B cell (primary cell): Measurements from ENCODE around the gene TUBB4B. TPM values are rescaled to one million over a fixed set of nuclear protein-coding genes. Genes with fewer than 3 reads are reported as not detected.
A peak's percentile ranks its signal among the peaks of the same experiment; 100 is the strongest.

ENCODE experiments used
- ATAC-seq: fragments of 200-7000 bp; cut with Tn5 transposase; one replicate; pipeline ENCODE4 v1.10.0; 2021; ENCODE audit warnings: low read depth, mild to moderate bottlenecking, moderate number of reproducible peaks, moderate library complexity
- CTCF ChIA-PET: fragments of 350-600 bp; sonication (Branson Sonifier 250); formaldehyde crosslinking; loops from one replicate; lab custom pipeline; 2021; ENCODE audit warnings: antibody characterized with exemption, inconsistent platforms; lab: Charles Lee
- POLR2A ChIA-PET: fragments of 350-600 bp; sonication (Branson Sonifier 250); formaldehyde crosslinking; loops from one replicate; lab custom pipeline; 2021; ENCODE audit warnings: antibody characterized with exemption; lab: Charles Lee
- DNase-seq: peaks from one replicate; pipeline ENCODE4 v3.0.0; 2013
- H2AFZ ChIP-seq: 2 replicates; pipeline ENCODE4 v1.6.1; 2012; ENCODE audit warnings: mild to moderate bottlenecking, low read depth, low read length; ENCODE audit not compliant: insufficient read depth, poor library complexity, severe bottlenecking
- H3K27ac ChIP-seq, 2 donors: 1 replicate in 1 of 2; 2 replicates in 1 of 2; pipeline ENCODE4 v1.5.1; 2012 to 2013; ENCODE audit warnings: low read length in 2 of 2, mild to moderate bottlenecking in 2 of 2, moderate library complexity in 1 of 2
- H3K27me3 ChIP-seq, 4 experiments: fragments of 200-600 bp in 1 of 4; sonication (generic) in 1 of 4; replicated peaks in 1 of 4; 1 replicate in 2 of 4; 2 replicates in 2 of 4; pipeline versions ENCODE4 v1.6.1 to v1.7.0; 2013 to 2016; ENCODE audit warnings: low read length in 3 of 4, mild to moderate bottlenecking in 2 of 4, mixed read lengths in 1 of 4, moderate library complexity in 1 of 4; ENCODE audit not compliant: insufficient read depth in 4 of 4, control insufficient read depth in 3 of 4; ENCODE audit errors: control extremely low read depth in 1 of 4
- H3K36me3 ChIP-seq, 2 experiments: replicated peaks in 1 of 2; 1 replicate in 1 of 2; 2 replicates in 1 of 2; pipeline versions ENCODE4 v1.6.1 to v1.7.1; 2013; ENCODE audit warnings: low read length in 1 of 2; ENCODE audit not compliant: insufficient read depth in 2 of 2, control insufficient read depth in 1 of 2; ENCODE audit errors: control extremely low read depth in 1 of 2, extremely low read depth in 1 of 2
- H3K4me1 ChIP-seq, 2 donors: fragments of 200-600 bp in 1 of 2; sonication (generic) in 1 of 2; 1 replicate in 1 of 2; 2 replicates in 1 of 2; pipeline versions ENCODE4 v1.5.1 to v1.6.1; 2013 to 2017; ENCODE audit warnings: low read length in 2 of 2; ENCODE audit not compliant: control insufficient read depth in 2 of 2, insufficient read depth in 2 of 2
- H3K4me2 ChIP-seq: replicated peaks from 2 replicates; pipeline ENCODE3; 2012; ENCODE audit warnings: mild to moderate bottlenecking, low read depth, low read length; ENCODE audit not compliant: poor library complexity, severe bottlenecking
- H3K4me3 ChIP-seq, 5 experiments: fragments of 200-600 bp in 1 of 5; sonication (generic) in 1 of 5; 1 replicate in 3 of 5; 2 replicates in 2 of 5; pipeline versions ENCODE4 v1.5.1 to v1.7.0; 2011 to 2016; ENCODE audit warnings: low read length in 4 of 5, mild to moderate bottlenecking in 4 of 5, low read depth in 2 of 5, control low read depth in 1 of 5, moderate library complexity in 1 of 5; ENCODE audit not compliant: insufficient read depth in 1 of 5; ENCODE audit errors: control extremely low read depth in 1 of 5, extremely low read depth in 1 of 5
- H3K79me2 ChIP-seq: fragments of 200-600 bp; sonication (generic); one replicate; pipeline ENCODE4 v1.6.0; 2016; ENCODE audit warnings: low read length; ENCODE audit not compliant: control insufficient read depth, insufficient read depth
- H3K9ac ChIP-seq: fragments of 200-600 bp; sonication (generic); 2 replicates; pipeline ENCODE4 v1.6.1; 2017; ENCODE audit warnings: mild to moderate bottlenecking, low read length, moderate library complexity
- H3K9me3 ChIP-seq, 3 donors: one replicate each; pipeline versions ENCODE4 v1.6.1 to v1.7.1; 2013; ENCODE audit warnings: low read length in 2 of 3; ENCODE audit not compliant: control insufficient read depth in 2 of 3, insufficient read depth in 1 of 3; ENCODE audit errors: control extremely low read depth in 1 of 3
- H4K20me1 ChIP-seq: 2 replicates; pipeline ENCODE4 v1.6.0; 2012; ENCODE audit warnings: mild to moderate bottlenecking, low read length; ENCODE audit not compliant: insufficient read depth, control insufficient read depth, poor library complexity, severe bottlenecking
- H3K27ac Mint-ChIP-seq: one replicate; pipeline ENCODE4 v1.8.0; 2021; ENCODE audit warnings: mixed read lengths
- H3K27me3 Mint-ChIP-seq: one replicate; pipeline ENCODE4 v1.8.0; 2021; ENCODE audit warnings: mixed read lengths
- H3K4me1 Mint-ChIP-seq: one replicate; pipeline ENCODE4 v1.8.0; 2021; ENCODE audit warnings: mixed read lengths
- H3K4me3 Mint-ChIP-seq: one replicate; pipeline ENCODE4 v1.8.0; 2021; ENCODE audit warnings: mixed read lengths
- H3K9me3 Mint-ChIP-seq: one replicate; pipeline ENCODE4 v1.8.0; 2022; ENCODE audit warnings: mixed read lengths; ENCODE audit not compliant: insufficient read depth
- CTCF ChIP-seq: fragments of 200-600 bp; IDR thresholded peaks from one replicate; pipeline ENCODE4 v1.8.0; 2022; ENCODE audit warnings: antibody characterized with exemption, mild to moderate bottlenecking
- EZH2 ChIP-seq: IDR thresholded peaks from 2 replicates; pipeline ENCODE4 v1.6.1; 2012; ENCODE audit warnings: borderline replicate concordance, low read depth, mild to moderate bottlenecking, moderate library complexity, low read length; ENCODE audit not compliant: insufficient read depth, poor library complexity, severe bottlenecking
- WGBS: methylation state at CpG from one replicate; pipeline ENCODE4 v1.1.5; 2013; ENCODE audit warnings: missing lambda C conversion rate; ENCODE audit not compliant: insufficient coverage; 5-methylcytosine and 5-hydroxymethylcytosine counted together
- intact Hi-C: fragments of 100-400 bp; cut with micrococcal nuclease; formaldehyde crosslinking; loops from one replicate; pipeline ENCODE4 v1.10.0; 2022
- polyA plus RNA-seq: library from polyadenylated mRNA; depleted of rRNA; stranded (reverse); fragments of >200 nt; gene quantifications from 2 replicates; pipeline ENCODE4 v1.2.3, GENCODE V29; 2012
- total RNA-seq, 2 donors: library from RNA; stranded (reverse); fragments of 120-200 nt in 1 of 2; gene quantifications; 1 replicate in 1 of 2; 2 replicates in 1 of 2; pipeline versions ENCODE4 v1.2.3 to v1.2.4, GENCODE V29; 2013 to 2022

The TUBB4B gene
- total and polyA plus RNA-seq, 2 donors (not counting 1 experiment from before 2014, with no cell fraction given), result 110 to 261 TPM

- Mint-ChIP-seq H3K27ac (no peak overlapping the region), H3K9me3 (no peaks in the 10 kb centered on the region), H3K27me3 (peaks cover 4% of the 10 kb centered on the region), H3K4me3 (no peak overlapping the region), H3K4me1 (peaks cover 9% of the 10 kb centered on the region)
- no peak overlapping the region for H3K4me3 ChIP-seq
- peaks cover 8 to 21% of the 10 kb centered on the region in 2 donors for H3K4me1 ChIP-seq
- DNase-seq (peak; percentile 29), ATAC-seq (no peak)
- ChIA-PET POLR2A (interaction anchor here (0.5 to 1.0 kb wide), 3 partner anchors 12 to 110 kb away, joined by 3 to 4 read pairs (median 3); partner anchors contain the start of gene TUBB4B), CTCF (interaction anchor here (0.7 to 7.0 kb wide), 17 partner anchors 11 to 199 kb away, joined by 3 to 76 read pairs (median 6); partner anchors contain the start of genes ANAPC2, DPP7, MAN1B1 and NPDC1)
- TF ChIP-seq EZH2 (no peak), CTCF (peak; percentile 1)
- H4K20me1 ChIP-seq, result no peaks in the 10 kb centered on the region
- H3K27ac ChIP-seq, result no peak overlapping the region
- H3K4me2 ChIP-seq, result peak overlapping the region; percentile 16
- no peak overlapping the region for H3K9ac ChIP-seq
- no peaks in the 10 kb centered on the region for H3K36me3 ChIP-seq
- WGBS, result 49% methylated on average over 17 of the region's 18 CpGs
- no peaks in the 10 kb centered on the region for H3K9me3 ChIP-seq
- H3K27me3 ChIP-seq, result peaks cover 0 to 35% (median 2%) of the 10 kb centered on the region in 4 experiments
- intact Hi-C loops, result loop anchor here (1.0 kb wide), 2 partner anchors 40 to 110 kb away; partner anchors contain the start of genes ANAPC2 and SSNA1
- H3K79me2 ChIP-seq, result no peaks in the 10 kb centered on the region
- H2AFZ ChIP-seq, result no peak overlapping the region
Observed at GRCh38 chr9:137227853-137228505, 13.1 kb upstream of the TUBB4B start.

DNA sequence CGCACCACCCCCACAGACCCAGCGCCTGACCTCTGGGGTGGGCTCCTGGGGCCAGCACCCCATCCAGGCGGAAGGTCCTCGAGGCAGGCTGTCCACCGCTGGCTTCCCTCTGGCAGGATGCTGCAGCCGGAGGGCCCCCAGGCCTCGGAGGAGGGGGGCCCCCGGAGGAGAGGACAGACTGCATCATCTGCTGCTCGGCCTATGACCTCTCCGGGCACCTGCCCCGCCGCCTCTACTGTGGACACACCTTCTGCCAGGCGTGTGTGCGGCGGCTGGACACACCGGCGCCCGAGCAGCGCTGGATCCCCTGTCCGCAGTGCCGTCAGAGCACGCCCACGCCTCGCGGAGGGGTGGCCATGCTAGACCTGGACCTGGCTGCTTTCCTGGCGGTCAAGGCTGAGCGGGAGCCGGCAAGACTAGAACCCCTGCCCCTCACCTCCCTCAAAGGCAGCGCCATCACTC lies 12.6 kb upstream of the TUBB4B start:
- intact Hi-C loops, result no loop called here
- H3K9me3 Mint-ChIP-seq, result no peaks in the 10 kb centered on the region
- H2AFZ ChIP-seq, result no peak overlapping the region
- H3K27me3 Mint-ChIP-seq, result peaks cover 4% of the 10 kb centered on the region
- H3K27me3 ChIP-seq, result peaks cover 0 to 35% (median 2%) of the 10 kb centered on the region in 4 experiments
- no peak overlapping the region for H3K27ac Mint-ChIP-seq
- peaks cover 7% of the 10 kb centered on the region for H3K4me1 Mint-ChIP-seq
- DNase-seq, result no peak
- TF ChIP-seq CTCF, result no peak
- TF ChIP-seq EZH2, result no peak
- no peaks in the 10 kb centered on the region for H3K79me2 ChIP-seq
- H3K4me2 ChIP-seq, result no peak overlapping the region
- no peaks in the 10 kb centered on the region for H3K36me3 ChIP-seq
- H3K4me3 Mint-ChIP-seq, result no peak overlapping the region
- H3K4me3 ChIP-seq, result no peak overlapping the region
- ATAC-seq, result no peak
- H4K20me1 ChIP-seq, result no peaks in the 10 kb centered on the region
- H3K9ac ChIP-seq, result no peak overlapping the region
- ChIA-PET POLR2A (interaction anchor here (0.5 to 0.6 kb wide), 2 partner anchors 11 to 110 kb away, joined by 3 to 4 read pairs; no protein-coding TSS in a partner anchor), CTCF (interaction anchor here (0.8 to 7.0 kb wide), 5 partner anchors 10 to 181 kb away, joined by 5 to 76 read pairs (median 7); partner anchors contain the start of genes ANAPC2, SSNA1 and TUBB4B)
- no peak overlapping the region for H3K27ac ChIP-seq
- peaks cover 8 to 19% of the 10 kb centered on the region in 2 donors for H3K4me1 ChIP-seq
- no peaks in the 10 kb centered on the region for H3K9me3 ChIP-seq
- WGBS, result 72% methylated on average over 26 of the region's 29 CpGs
